GM21515 (cell line): Measurements from ENCODE around the gene KCNQ1.

Source experiments
- ATAC-seq: cut with Tn5 transposase; IDR thresholded peaks from one replicate; pipeline ENCODE4 v1.9.1; 2021; ENCODE audit not compliant: unreplicated experiment

The KCNQ1 gene

DNA sequence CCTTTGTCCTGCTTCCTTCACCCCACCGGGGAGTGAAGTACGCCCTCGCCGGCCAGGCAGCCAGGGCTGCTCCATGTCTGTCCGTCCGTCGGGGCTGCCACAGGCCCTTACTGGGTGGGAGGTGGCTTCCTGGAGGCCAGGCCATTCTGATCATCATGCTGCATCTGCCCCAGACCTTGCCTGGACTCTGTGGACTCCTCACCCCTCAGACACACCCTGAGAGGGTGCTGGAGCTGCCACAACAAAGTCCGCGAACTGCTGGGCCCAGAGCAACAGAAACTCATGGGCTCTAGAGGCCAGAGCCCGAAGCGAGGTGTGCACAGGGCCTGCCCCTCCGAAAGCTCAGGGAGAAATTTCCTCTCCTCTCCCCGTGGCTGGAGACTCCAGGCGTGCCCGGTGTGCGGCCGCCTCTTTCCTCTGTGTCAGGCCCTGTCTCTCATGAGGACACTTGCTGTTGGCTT, 130.8 kb downstream of the KCNQ1 start:
- ATAC-seq: no peak

DNA sequence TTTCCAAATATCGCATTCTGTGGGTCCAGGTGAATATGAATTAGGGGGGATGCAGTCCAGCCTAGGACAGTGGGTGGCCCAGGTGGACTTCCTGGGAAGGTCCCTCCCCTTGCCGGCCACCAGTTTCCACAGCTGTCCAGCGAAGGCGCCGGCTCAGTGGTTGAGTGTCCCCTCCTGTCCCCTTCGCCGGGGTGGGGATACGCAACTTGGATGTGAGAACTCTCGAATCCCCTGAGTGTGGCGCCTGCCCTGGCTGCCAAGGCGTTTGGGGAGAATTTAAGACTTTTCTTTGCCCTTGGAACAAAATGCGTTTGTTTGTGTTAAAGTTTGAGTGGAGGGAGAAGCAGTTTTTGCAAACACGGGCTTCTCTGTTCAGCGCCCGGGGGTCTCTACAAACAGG, 131.3 kb downstream of the KCNQ1 start:
- ATAC-seq: no peak

DNA sequence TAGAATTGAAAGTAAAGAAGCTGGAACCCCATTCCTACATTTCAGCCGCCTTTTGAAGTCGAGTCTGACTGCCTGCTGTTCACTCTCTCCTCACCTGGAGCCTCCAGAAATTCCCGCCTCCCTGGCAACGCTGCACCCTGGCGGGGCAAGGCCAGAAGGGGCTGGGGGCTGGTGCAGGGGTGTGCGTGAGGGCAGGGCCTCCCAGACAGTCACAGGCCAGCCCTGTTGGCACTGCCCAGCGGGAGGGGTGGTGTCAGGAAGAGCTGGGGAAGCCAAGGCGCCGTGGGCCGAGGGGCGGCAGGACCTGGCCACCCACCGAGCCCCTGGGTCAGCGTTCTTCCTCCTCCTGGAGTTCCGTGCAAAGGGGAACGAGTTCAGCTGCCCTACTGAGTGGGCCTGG, 131.7 kb downstream of the KCNQ1 start:
- no peak for ATAC-seq

DNA sequence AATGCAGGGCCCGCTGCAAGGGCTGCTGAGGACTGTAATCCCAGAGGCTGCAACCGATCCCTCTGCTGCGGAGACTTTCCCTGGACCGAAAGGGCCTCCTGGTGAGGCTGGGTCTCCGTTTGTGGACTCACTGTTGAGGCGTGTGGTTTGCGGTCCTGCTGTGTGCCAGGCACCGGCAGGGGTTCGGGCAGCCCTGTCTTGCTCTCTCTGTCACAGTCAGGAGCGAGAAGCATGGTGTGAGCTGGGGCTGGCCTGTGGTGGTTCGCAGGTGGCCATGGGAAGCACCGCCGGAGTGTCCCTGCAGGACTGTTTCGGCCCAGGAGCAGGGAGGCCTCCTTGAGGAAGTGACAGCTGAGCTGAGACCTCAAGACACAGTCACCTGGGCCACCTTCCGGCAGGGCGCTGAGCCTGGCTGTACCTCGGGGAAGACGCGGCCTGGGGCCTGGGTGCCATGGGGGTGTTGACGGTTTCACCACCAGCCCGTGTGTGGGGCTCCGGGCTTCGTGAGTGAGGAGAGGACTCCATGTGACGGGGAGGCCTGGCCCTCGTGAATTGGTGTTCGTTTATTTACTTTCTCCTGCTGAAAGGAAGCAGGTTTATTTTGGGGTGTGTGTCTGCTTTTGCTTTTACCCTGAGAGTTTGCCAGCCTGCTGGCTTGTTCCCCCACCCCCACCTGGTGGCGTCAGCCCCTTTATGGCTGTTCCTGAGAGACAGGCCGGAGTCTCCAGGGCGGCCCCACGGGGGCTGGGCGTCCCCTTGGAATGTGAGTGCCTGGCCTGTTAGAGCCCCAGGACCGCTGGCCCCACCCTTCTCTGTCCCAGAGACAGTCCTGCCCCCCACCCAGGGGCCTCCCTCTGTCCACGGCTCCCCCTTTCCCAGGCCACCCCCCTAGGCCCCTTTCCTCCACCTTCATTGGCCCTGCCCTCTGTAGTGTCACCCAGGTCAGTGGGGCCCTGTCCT, 132.5 kb downstream of the KCNQ1 start:
- no peak for ATAC-seq

DNA sequence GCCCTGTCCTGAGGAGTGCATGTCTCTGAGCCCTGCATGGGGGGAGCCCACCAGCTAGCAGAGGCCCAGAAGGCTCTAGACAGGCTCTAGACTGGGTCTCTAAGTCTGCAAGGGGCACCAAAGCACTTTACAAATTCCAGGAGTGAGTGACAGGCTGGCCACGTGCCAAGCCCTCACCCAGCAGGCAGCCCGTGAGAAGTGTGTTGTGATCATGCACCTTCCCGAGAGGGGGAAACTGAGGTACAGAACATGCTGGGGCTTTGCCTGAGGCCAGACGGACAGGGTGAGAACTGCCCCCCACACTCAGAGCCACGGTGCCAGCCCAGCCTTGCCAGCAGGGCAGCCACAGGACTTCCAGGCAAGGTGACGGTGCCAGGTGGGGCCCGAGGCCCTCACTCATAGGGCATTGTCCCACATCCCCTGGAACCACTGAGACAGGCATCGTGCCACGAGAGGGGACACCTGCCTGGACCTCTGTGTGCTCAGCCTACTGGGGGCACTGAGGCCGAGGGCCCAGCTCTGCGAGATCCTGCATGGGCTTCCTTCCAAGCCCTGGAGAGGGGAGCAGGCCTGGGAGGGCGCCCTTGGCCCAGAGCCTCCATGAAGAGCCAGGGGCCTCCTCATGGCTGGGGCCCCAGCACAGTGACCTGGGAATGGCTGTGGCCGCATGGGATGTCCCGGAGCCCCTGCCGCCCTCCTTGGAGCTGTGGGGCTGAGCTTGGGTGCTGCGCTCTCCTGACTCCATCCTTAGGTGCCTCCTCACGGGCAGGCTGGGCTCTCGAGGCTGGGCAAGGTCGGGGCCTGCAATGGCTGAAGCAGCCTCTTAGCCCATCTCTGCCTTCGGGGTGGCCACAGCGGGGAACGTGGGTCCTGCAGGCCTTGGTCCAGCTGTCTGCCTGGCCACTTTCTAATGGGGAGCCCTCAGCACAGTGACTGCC, 133.5 kb downstream of the KCNQ1 start:
- no peak for ATAC-seq

DNA sequence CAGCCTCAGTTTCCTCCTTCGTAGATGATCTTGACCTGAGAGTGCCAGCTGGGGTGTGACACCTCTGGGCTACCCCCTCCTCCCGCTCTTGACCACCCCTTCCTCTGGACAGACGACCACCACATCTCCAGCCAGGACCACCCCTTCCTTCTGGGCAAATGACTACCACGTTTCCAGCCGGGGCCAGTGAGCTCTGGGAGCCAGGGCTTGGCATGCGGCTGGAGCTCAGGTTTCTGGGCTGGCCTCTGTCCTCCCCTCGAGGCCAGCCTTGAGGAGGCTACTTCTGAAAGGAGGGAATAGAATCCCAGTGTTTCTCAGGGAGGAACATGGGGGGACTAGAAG, 134.1 kb downstream of the KCNQ1 start:
- ATAC-seq: no peak

DNA sequence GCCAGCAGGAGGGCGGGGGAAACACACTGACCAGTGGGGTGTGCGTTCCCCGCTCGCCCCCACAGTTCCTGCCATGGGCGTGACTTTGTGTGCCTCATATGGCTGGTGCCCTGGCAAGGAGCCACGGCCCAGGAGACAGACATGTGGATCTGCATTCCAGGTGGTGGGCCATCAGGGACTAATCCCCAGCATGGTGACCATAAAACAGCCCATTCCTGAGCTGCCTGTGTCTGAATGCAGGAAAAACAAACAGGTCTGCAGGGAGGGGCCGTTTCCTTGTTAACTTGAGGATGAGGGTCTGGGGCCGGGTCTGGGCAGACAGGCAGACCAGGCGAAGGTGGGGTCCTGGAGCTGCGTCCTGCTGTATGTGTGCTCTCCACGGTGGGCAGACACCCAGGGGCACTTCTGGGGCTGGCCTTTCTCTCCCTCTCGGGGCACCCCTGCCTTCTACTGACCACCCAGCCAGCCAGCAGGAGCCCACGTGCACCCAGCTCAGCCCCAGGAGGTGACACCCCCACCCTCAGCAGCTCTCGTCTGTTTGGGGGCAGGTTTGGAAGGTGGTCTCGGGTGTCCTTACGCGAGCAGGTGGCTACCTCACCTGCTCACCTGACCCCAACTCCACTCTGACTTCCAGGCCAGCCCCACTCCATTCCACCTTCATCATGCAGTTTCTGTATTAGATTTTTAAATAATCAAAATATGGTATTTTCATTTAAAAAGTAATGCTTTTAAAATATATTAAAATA, 134.7 kb downstream of the KCNQ1 start:
- no peak for ATAC-seq

DNA sequence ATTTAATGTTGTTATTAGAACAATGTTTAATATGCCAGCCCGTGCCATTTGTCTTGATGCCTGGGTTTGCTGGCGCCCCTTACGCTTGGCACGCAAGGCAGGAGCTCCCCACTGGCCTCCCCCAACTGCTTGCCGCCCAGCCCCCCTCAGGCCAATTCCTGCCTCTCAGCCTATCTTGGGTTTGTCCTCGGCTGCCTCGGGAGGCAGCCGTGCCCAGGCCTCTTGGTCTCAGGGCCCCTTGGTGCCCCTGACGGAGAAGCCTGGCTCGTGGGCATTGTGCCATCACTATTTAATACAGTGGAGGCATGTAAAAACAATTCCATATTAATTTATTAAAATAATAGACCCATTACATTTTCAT, 135.2 kb downstream of the KCNQ1 start:
- ATAC-seq: no peak

DNA sequence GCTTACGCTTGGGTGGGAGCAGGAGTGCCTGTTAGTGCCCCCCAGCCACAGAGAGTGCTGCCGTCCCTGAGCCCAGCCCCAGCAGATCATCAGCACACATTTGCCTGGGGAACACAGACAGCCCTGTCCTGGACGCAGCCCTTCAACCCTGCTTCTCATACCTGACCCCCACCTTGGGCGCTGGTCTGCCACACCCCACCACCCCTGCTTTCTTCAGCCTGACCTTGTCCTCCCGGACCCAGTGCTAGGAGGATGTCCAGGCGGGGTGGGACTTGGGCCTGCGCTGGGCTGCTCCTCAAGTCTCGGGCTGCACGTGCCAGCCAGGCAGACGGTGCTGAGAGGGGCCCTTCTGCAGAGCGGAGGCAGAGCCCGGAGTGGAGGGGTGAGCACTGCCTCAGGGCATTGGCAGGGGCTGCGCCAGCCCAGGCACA, 135.8 kb downstream of the KCNQ1 start:
- no peak for ATAC-seq

DNA sequence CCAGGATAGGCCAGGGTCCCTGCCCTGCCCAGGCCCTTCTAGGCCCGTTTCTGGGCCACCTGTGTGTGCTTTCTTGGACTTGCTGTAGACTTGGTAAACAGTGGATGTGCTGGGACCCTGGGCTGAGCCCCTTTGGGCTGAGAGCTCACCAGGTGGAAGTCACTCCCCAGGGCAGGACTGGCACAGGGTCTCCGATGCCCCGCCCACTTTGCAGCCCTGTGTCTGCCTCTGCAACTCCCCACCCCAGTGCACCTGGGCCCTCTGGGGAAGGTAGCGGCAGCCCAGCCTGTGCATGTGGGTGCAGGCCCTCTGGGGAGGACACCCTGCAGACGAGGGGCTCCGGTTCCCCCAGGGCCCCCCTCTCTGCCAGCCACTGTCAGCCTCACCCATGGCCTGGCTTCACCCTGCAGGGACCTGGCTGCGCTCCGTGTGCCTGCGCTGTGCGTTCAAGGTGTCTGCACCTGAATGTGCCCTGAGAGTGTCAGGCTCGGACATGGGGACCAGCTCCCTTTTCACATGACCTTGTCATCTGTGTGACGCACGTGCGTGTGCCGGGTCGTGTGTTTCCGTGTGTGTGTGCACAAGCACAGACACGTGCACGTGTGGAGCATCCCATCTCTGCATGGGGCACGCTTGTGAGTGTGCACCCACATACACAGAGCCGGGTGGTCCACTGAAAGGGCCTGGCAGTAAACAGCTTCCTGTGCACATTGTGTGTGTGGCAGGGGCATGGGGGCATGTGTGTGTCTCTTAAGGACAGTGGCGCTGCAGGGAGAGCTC, 136.5 kb downstream of the KCNQ1 start:
- ATAC-seq: no peak

DNA sequence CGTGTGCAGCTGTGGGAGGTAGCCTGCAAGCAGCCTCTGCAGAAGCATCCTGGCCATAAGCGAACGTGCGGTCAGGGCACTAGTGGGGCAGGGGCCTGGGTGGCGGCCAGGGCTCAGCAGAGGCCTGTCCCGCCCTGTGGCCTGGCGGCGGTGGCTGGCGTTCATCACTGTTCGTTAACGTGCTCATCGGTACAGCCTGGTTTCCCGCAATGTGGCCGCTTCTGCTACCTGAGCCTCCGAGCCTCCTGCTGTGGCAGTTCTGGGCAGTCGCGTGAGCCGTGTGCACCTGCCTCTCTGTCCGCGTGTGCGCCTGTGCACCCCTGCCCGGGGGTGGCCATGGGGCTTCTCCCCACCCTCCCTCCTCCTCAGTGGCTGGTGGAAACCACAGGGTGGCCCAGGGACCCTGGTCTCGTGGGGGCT, 137.1 kb downstream of the KCNQ1 start:
- no peak for ATAC-seq

DNA sequence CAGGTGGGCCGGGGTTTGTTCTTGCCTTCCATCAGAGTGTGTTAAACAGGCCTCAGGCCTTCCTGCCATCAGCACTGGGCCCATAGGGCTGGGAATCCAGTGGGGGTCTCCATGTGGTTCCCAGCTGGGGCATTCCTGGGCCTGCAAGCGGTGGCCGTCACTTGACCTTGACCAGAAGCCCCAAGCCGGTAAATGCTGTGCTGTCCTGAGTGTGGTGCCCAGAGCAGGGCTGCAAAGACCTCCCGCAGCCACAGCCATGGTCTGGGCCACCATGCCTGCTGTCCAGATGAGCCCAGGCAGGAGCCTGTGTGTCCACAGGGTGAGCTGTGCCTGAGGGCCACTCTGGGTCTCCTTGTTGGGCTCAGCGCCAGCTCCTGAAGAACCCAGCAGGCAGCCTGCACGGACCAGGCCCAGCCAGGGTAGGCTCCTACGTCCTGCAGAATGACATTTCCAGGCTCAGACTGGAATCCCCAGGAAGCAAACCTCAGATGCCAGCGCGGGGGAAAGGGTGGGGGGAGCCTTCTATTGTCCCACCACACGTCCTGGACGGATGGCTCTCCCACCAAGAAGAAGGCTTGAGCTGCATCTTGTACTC, 137.6 kb downstream of the KCNQ1 start:
- ATAC-seq: no peak

DNA sequence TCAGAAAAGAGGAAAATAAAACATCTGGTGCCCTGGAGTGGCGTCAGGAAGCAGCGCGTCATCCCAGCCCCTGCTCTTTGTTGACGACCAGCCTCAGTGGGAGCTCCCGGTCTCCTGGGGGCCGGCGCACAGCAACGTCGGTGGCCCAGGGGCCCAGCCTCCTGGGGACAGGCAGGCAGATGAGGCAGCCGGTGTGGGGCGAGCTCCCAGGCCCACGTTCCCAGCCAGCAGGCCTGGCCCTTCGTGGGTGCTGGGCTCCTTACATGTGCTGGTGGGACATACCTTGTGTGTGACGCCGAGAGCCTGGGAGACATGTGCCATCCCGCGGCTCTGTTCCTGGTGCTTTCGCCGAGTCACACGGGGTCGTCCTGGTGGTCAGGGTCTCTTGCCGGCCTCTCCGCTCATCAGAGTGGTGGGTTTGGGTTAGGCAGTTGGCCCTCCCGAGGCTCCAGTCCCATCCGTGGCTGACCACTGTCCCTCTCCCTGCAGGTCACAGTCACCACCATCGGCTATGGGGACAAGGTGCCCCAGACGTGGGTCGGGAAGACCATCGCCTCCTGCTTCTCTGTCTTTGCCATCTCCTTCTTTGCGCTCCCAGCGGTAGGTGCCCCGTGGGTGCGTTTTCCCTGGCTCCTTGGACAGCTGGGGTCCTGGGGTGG, 138.3 kb downstream of the KCNQ1 start:
- ATAC-seq: no peak

DNA sequence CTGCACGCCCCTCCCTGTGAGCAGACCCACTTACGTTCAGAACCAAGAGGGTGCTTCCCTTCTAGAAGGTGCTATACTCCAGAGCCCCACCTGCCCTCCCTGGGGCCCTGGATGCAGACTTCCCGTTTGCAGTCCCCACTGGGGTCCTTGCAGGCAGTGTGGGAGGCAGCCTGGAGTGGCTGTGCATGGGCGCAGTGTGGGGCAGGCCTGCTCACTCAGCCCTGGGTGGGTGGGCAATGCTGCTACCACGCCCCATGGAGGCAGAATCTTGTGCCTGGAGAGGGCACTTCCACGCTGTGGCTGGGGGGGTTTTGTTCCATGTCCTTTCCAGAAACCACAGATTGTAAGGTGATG, 138.8 kb downstream of the KCNQ1 start:
- no peak for ATAC-seq

DNA sequence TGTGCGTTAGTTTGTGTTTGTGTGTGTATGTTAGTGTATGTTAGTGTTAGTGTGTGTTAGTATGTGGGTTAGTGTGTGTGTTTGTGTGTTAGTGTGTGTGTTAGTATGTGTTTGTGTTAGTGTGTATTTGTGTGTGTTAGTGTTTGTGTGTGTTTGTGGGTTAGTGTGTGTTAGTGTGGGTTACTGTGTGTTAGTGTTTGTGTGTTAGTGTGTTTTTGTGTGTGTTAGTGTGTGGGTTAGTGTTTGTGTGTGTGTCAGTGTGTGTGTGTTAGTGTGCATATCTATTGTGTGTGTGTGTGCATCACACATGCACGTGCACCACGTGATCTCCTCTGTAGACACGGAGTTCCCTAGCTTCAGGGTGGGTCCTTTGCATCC, 139.6 kb downstream of the KCNQ1 start:
- no peak for ATAC-seq

DNA sequence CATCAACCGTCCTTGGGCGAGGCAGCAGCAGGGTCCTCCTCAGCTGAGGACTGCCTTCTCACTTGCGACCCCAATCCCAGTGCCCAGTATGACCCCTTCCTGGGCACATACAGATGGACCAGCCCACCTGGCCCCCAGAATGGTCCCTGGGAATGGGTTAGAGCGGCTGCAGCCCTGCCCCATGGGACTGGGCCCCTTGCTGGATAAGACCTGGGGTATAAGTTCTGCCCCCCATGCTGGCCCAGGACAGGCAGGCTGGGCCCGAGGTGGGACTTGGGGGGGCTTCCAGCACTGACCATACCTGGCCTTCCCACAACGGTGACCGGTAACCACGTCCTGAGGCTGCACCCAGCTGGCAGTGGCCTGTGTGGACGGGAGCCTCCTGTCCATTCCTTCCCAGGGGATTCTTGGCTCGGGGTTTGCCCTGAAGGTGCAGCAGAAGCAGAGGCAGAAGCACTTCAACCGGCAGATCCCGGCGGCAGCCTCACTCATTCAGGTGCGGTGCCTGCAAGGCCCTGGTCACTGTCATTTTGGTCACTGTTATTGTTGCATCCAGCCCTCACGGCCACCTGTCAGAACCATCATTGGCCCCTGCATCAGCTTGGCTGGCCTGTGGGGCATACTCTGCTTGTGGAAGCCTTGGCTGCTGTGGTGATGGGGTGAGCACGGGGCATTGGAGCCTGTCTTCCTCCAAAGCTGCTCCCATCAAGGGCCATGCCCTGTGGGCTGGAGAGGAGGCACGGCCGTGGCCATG, 140.2 kb downstream of the KCNQ1 start:
- no peak for ATAC-seq

DNA sequence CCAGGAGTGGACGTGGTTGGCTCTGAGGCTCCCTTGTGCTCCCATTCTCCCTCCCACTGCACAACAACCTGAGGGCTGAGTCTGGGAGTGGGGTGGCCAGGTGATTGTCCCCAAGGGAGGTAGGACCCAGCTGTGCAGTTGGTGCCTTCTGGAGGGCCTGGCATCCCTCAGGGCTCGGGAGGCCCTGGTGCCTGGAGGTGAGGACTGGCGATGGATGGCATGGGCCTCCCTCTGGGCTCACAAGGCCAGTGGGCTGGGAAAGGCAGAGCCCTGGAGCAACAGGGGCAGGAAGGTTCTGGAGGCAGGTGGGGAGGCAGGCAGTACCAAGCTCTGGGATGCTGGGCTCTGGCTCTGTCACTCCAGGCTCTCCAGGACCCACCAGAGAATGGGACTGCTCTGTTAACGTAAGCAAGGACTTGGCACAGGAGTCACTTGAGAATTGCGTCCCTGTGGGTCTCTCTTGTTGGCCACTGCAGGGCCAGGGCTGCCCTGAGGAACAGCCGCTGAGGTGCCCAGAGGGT, 140.8 kb downstream of the KCNQ1 start:
- no peak for ATAC-seq

DNA sequence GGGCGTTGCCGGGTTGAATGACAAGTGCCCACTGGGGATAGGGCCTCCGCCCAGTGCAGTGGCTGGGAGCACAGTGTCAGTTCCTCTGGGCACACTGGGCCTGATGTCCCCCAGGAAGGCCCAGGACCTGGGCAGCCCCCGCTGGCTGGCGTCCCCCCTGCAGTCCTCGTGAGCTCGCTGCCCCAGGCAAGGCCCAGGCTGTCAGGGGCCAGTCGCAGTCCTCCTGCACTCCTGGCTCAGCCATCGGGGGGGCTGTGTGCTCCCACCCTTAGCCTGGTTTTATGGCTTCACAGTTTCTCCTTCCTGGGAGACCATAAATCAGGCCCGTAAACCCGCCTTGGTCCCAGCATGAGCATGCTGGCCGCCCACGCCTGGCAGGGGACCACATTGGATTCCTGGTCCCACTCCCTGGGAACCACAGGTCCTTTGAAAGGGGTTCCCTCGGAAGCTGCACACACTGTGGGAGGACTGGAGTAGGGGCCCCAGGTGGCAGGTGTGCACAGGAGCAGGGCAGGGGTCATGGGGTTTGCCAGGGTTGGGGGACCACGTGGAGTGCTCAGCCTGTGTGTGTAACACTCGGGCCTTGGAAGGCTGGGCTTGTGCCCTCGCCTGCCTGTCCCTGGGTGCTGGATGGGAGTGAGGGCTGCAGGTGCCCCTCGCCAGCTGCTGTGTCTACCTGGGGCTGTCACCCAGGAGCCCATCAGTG, 141.4 kb downstream of the KCNQ1 start:
- ATAC-seq: no peak
